Activated T-helper 1 cell treated with anti-CD3 and anti-CD28 coated beads, Interleukin-2, amount 50 U/mL, for 16 hours (primary cell): ENCODE measurements around the gene CSMD2.

Experiments used
- DNase-seq, 2 donors: peaks; one replicate each; pipeline ENCODE4 v3.0.0-alpha.2; 2020; ENCODE audit warnings: low read depth in 1 of 2, low spot score in 1 of 2

CSMD2 gene

DNA sequence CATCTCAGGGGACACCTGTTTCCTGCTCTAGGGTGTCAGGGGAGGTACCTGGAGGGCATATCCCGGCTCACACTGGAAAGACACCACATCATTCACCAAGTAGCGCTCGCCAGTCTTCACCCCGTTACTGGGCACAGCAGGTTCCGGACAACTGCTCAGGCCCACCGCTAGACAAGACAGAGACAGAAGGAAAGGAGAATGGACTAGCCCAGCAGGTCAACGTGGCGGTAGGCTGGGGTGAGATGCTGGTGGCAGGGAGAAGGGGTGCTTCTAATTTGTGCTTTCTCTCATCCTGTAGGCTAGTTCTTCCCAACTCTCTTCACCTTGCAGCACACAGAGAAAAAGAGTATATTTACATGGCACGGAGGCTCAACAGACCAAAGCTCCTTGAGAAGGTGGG, 547.6 kb downstream of the CSMD2 start:
- DNase-seq, result no peak

DNA sequence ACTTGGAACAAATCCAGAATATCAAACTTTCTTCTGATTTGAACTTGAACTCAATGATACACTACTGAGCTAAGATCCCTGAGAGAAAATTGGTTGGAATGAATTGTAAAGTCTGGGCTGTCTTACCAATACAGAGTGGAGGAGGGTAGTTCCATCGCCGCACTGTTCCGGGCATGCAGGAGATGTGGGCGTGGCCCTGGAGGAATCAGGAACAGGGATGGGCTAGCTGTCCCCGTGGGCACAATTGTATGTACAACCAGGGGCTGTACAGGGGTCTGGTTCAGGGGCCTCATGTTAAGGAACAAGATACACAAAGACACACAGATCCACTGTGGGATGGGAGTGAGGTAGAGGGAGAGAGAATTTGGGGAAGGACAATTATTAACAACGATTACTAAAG, 548.2 kb downstream of the CSMD2 start:
- DNase-seq, result no peak

DNA sequence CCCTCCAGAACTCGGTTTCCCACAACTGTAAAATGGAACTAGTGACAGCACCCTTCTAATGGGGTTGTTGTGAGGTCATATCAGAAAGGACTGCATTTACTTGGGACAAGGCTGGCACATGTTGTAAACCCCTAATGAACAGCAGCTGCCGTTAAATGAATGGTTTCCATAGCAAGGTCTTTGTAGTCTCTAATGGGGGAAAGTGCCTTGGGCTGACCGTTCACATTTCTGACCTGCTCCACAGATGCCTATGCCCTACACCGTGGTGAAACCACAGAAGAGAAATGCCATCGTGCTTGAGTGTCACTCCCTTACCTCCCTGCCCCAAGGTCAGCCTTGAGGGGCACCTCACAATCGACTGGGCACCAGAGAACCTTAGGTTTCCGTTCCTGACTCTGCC, 549.5 kb downstream of the CSMD2 start:
- no peak for DNase-seq

DNA sequence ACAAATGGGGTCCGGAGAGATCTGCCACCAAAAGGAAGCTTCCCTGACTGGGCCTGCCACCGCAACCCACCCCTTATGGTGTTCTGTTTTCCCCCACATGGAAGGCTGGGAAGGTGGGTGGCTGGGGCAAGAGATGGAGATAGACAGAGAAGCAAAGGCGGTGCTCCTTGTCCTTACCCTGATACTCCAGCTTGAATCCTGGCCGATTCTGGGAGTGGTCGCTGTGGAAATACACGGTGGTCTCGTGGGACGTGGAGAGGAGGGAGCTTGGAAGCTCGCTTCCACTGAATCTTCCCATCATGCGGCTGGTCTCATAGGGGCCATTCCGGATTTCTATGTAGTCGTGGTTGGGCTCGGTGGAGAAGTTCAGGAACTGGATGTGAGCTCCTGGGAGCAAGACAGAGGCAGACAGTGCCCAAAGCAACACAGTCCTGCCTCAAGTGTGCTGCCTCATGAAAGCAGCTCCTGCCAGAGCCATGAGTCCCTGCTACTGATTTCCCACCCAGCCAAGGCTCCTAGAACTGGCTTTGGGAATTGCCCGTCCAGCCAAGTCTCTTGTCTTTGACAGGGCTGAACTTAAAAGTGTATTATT, 554.1 kb downstream of the CSMD2 start:
- no peak for DNase-seq

DNA sequence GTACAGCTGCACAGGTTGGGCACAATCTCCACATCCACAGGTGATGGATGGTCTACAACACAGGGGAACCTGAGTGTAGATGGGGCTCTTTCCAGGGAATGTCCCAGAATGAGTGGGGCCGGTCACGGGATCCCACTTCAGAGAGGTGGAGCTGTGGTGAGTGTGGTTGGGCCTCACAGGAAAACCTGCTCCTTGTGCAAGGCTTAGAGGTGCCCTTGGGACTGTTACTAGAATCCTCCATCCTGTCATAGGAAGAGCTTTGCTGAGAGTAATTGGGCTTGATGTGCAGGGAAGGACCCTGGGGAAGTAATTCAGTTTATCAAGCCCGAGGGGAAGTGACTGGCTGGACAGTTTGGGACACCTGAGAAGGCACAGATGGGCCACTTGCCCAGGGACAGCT, 554.6 kb downstream of the CSMD2 start:
- no peak for DNase-seq

DNA sequence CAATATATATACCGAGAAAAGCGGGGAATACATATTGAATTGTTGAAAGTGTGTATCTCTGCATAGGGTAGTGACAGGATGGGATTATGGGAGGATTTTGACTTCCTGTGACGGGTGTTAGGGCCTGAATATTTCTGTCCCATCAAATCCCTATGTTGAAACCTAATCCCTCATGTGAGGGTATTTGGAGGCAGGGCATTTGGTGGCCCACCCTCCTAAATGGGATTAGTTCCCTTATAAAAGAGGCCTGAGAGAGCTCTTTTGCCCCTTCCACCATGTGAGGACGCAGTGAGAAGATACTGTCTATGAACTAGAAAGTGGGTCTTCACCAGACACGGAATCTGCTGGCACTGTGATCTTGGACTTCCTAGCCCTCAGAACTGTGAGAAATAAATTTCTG, 555.3 kb downstream of the CSMD2 start:
- no peak for DNase-seq

DNA sequence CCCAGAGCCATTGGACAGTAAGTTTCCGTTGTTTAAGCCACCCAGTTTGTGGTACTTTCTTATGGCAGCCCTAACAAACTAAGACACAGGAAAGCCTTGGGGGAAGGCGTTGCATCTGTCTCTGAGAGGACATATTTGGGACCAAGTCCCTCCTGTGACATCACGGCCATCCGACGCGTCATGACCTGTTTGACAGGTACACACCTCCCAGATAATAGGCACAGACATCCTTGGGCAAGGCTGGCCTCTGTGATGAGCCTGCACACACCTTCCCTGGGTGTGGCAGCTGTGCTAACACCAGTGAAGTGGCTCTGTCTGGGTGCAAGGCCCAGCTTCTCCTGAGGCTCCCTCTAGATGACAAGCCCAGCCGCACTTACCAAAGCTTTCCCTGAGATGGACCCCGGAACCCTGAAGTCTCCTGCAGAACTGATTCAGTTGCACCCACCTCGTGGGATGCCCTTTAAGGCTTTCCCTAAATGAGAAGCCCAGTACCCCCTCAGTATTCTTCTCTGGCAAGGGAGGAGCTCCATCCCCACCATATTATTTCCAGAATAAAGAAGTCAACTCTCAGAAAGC, 556.1 kb downstream of the CSMD2 start:
- no peak for DNase-seq

DNA sequence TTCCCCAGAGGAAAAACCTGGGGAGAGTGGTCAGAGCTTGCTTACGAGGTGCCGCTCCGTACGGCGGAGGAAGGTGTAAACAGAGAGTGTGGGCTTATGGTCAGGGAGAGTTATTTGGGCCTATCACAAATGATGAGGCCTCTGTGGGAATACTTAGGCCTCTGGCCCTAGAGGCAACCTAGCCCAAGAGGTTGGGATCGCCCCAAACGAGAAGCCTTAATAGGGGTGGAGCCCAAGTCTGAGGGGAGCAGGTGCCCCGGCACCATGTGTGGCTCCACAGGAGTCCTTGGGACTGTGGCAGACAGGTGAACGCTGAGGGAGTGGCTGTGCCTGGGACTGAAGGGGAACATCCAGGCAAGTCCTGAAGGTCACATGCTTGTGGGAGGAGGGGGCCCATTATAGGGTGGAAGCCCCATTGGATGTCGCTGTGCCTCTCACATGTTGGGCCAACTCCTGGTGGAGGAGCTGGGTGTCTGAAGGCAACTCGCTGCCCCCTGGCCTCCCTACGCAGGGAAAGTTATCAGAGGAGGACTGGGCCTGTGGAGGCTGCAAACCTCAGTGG, 557.5 kb downstream of the CSMD2 start:
- no peak for DNase-seq

DNA sequence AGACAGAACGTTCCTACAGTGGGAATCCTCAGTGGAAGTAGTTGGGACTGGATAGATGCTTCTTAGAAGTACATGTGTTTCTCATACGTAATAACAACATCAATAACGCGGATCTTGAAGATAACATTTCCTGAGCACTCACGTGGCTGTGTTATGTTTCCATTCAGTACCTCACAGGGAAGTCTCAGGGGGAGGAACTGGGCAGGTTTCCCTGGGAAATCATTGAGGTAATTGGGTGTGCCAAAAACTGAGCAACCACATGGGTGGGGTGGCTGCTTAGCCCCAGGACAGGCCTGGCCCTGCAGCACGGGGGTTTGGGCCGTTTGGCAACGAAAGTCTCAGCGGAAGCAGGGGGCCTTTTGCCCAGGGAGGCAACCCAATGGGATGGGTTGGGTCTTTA, 558.8 kb downstream of the CSMD2 start:
- no peak for DNase-seq

DNA sequence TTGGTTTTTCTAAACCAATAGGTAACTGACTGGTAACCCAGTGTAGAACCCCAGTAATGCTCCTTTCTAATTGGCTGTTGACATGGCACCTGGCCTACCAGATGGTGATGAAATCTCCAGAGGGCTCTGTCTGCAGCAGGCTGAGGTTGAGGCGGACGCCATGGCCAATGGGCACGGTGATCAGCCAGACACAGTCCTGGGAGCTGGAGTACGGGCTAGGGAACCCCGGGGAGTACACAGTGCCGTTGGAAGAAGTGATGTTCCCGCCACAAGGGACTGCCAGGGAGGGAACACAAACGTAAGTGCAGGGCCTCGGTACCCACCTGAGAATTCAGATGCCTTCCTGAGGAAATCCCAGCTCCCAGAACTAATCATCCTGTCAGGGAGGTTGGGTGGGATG, 562.8 kb downstream of the CSMD2 start:
- DNase-seq, result no peak

DNA sequence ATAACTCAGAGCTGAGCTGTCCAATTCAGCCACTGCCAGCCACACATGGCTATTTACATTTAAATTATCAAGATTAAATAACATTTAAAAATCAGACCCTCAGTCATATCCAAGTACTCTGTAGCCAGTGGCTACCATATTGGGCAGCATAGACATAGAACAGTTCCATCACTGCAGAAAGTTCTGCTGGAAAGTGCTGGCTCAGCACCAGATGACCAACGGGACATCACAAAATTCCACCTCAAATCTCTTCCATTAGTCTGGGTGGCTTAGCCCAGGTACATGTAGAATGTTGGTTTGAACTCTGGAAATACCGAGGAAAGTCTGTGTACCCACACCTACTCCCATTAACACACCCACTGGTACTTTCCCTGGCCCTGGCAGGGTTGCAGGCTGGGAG, 563.3 kb downstream of the CSMD2 start:
- DNase-seq, result no peak

DNA sequence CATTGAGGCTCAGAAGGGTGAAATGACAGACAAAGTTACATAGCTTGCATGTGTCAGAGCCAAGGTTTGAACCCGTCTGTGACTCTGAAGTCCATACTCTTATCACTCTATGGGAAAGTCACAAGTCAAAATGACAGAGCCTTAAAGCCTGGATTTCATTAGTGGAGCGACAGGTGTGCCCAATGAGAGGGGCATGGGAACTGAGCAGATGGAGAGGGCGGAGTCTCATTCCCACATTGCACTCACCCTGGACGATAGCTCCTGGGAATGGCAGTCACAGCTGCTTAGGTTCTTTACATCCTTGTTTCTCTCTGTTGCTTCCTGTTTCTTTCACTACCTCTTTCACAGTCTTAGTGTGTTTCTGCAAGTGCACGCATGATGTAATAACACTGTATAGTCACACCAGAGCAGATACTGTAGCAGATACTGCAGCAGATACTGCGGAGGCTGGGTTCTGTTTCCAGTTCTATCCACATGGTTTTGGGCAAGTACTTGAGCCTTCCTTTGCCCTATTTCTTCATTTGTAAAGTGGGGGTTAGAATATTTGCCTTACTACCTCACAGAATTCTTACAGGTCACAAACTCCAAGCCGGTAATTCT, 565.4 kb downstream of the CSMD2 start:
- no peak for DNase-seq

DNA sequence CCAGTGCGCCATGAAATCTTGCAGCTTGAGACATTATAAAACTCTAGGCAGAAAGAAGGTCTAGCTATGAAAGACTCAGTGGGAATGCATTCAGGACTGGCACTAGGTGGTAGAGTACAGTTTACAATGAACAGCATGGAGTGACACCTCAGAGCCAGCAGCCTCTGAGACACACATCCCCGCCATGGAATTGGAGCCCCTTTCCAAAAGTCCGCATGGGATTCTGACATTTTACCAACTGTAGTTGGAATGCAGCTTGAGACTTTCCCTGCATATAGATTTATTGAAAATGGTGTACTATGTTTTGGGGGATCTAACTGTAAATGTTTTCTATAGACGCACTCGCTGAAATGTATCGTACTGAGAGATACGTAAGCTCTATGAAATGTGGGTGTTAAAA, 576.3 kb downstream of the CSMD2 start:
- no peak for DNase-seq

DNA sequence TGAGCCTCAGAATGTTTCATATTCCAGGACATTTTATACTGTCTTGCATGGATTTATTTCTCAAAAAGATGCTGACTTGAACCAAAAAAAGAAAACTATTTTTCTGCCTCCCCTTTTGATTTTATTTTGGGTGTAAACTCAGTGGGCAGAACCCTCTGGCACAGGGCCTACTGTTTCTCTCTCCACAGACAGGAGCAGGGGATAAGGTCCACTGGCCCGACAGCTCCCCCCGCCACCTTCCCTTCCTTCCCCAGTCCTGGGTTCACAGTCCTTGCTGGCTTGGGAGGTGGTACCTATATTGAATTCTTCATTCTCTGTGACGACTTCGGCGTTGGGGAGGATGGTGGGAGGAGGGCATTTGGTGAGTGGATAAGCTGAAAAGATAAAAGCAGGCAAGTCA, 578.2 kb downstream of the CSMD2 start:
- no peak for DNase-seq

DNA sequence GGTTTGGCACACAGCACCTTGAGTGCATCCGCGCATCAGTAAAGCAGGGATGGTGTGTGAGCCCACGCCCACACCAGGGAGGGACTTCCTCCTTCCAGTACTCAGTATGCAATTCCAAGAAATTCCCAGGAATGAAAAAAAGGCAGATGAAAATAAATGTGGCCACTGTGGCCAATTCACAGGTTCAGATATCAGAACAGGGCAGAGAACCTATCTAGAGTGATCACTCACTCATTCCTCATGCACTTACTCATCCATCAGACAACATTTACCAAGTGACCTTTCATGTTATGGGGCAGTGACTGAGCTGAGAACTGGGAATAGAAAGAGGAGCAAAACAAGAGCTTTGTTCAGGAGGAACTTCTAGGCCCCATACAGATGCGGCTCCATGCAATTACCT, 578.9 kb downstream of the CSMD2 start:
- no peak for DNase-seq

DNA sequence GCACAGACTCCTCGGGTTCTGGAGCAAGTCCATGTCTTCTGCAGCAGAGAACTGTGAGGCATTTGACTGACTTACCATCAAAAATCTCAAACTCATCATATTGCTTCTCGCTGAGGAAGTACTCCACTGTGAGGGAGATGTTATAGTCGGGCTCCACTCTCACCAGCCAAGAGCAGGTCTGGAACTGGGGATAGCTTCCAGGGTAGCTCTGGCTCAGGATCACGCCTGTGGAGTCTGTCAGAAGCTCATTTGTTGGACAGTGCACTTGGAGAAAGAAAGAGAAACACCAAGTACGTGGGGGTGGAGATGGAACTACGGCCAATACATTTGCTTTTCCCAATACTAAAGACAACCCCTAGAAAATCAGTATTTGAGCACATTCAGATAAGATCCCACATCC, 581.5 kb downstream of the CSMD2 start:
- DNase-seq, result no peak

DNA sequence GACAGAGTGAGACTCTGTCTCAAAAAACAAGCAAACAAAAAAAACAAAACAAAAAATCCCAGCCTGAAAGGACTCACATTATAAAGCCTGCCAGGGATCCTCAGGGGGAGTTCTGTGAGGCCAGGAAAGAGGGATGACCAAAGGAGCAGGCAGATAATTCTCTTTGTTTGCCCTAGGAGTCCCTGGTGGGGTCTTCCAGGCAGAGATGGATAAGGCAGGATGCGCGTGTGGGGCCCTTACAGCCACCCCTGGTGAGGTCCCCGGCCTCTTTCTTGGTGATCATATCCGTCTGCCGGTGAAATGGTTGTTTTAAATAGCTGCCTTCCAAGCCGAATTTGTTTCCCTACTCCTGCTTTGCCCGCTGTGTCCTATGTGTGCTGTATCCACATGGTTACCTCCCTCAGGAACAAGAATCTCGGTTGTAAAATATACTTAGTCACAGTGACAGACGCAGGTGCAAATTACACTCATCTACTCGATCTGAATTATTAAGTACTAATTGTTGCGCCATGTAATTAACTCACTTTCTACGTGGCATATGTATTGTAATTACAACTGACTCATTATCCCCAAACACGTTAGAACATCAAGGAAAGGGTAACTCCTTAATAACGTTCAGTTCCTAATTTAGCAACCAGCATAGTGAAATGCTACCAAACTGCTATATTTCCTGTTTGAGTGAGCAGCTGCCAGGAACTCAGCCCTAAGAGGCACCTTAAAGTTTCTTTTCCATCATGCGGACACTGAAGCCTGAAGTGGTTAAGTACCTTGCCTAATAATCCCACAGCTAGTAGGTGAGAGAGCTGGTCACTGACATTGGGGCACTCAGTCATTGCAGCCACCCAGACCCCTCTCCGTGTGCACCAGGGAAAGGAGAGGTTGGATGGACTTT, 586.2 kb downstream of the CSMD2 start:
- no peak for DNase-seq

DNA sequence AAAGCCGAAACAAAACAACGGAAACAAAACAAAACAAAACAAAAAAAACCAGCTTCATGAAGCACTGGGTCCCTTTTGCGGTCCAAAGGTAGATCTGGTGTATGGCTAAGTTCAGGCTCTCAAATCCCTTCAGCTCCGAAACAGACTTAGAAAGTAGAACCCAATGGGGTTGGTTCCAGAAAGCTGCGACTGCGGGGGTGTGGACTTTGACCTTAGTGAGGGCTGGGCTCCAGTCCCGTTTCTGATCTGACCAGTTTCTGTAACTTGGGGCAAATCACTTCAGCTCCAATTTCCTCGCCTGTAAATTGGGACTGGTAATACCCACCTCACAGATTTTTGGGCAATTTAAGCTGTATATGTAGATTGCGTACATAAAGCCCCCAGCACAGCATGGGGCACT, 587.4 kb downstream of the CSMD2 start:
- DNase-seq, result no peak

DNA sequence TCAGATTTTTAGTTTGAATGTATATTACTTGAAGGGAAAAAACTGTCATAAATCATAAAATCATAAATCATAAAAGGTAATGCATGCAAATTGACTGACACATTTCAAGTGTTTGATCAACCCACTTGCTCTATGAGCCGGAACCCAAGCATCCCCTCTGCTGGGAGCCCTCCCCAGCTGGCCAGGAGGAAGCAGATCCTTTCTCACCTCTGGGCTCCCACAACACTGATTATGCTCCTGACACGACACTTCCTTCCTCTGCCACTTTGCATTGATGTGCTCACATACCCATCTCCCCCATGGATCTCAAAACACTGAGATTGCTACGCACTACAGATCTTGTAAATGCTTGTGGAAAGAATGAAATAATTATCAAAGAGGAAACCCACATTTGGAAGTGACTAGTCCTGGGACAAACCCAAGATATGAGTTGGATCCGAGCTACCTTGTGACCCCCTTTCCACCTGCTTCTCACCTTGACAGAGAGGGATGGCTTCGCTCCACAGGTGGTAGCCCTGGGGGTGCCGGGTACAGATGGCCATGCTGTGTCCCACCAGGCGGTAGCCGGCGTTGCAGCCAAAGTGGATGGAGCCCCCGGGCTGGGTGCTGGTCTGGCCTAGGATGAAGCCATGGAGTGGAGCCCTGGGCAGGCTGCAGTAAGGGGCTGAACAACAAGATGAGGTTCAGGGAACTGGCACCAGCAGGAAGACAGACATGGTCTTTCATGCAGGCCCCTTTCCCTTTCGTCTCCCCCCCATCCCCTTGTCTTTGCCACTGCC, 588.0 kb downstream of the CSMD2 start:
- DNase-seq, result no peak

DNA sequence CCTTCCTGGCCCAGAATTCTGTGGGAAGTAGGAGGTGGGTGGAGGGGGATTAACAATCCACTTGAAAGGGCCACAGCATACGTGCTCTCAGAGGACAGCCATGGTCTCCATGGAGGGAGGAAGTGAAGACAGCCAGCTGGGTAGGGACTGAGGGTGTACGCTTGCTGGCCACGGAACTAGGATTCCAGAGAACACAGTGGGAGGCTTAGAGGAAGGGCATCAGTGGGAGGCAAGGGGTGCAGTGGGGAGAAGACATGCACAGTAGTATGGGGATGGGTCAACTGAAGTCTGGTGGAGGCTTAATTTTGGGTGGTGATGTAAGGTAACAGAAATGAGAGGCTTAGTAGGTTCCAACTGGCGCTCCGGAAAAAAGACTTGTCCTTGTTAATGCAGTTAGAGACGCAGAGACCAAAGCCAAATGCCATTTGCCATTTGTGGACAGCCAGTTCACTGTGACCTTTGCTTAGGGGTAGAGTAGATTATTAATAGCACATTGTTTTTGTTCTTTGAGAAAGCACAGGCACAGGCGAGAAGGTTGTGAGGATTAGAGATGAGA, 589.6 kb downstream of the CSMD2 start:
- no peak for DNase-seq

DNA sequence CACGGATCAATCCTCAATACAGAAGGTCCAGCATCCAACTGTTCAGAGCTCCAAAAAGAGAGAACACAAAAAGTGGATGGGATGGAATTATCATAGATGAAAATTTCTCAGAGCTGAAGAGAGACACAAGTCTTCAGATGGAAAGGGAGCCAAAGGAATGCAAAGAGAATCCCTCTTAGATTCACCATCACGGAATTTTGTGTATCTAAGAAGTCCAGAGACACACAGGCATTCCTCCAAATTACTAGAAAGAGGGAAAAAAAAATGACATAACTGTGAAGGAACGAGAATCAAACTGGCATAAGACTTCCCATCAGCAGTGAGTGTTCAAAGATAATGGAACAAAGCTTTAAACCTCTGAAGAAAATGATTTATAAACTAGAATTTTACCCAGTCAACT, 591.4 kb downstream of the CSMD2 start:
- no peak for DNase-seq
